GM12873 (cell line): ENCODE measurements around the gene PLEKHG3.

Experiments used
- CTCF ChIP-seq: IDR thresholded peaks from 2 replicates; pipeline ENCODE4 v1.5.1; 2012; ENCODE audit warnings: low read depth, mild to moderate bottlenecking, moderate library complexity, low read length, control low read depth; ENCODE audit not compliant: insufficient read depth; ENCODE audit errors: missing control alignments

Gene PLEKHG3

GRCh38 chr14:64704143-64704742 lies at the start of gene PLEKHG3:
TSS of gene PLEKHG3 (plus strand) at chr14:64704424. CDS start at chr14:64727632, 23,208 bp downstream.
- TF ChIP-seq CTCF: no peak

GRCh38 chr14:64654901-64655300 lies 49.3 kb upstream of the PLEKHG3 start:
- TF ChIP-seq CTCF: no peak

- no peak for TF ChIP-seq CTCF
Observed at GRCh38 chr14:64656986-64657385, 47.2 kb upstream of the PLEKHG3 start.

GRCh38 chr14:64658201-64658600 lies 46.0 kb upstream of the PLEKHG3 start:
- no peak for TF ChIP-seq CTCF

- no peak for TF ChIP-seq CTCF
Observed at GRCh38 chr14:64659366-64659765, 44.9 kb upstream of the PLEKHG3 start.

- TF ChIP-seq CTCF: no peak
Observed at GRCh38 chr14:64663174-64663573, 41.0 kb upstream of the PLEKHG3 start.

- peak; percentile 67 for TF ChIP-seq CTCF
Observed at GRCh38 chr14:64671591-64671990, 32.6 kb upstream of the PLEKHG3 start.
